Stimulated activated CD8-positive, alpha-beta memory T cell treated with anti-CD3 and anti-CD28 coated beads, Interleukin-2, amount 100 ng/mL, for 1 hour (primary cell): ENCODE results near the gene NME1.
"Not testable (repeated sequence)": the region's sequence is repeated elsewhere in the genome, so short reads cannot be mapped to it uniquely, and the experiment has no call there.

Source experiments
- DNase-seq, 2 donors: peaks; one replicate each; pipeline ENCODE4 v3.0.0-alpha.2; 2020; ENCODE audit warnings: low read depth in 2 of 2

Gene NME1

DNA sequence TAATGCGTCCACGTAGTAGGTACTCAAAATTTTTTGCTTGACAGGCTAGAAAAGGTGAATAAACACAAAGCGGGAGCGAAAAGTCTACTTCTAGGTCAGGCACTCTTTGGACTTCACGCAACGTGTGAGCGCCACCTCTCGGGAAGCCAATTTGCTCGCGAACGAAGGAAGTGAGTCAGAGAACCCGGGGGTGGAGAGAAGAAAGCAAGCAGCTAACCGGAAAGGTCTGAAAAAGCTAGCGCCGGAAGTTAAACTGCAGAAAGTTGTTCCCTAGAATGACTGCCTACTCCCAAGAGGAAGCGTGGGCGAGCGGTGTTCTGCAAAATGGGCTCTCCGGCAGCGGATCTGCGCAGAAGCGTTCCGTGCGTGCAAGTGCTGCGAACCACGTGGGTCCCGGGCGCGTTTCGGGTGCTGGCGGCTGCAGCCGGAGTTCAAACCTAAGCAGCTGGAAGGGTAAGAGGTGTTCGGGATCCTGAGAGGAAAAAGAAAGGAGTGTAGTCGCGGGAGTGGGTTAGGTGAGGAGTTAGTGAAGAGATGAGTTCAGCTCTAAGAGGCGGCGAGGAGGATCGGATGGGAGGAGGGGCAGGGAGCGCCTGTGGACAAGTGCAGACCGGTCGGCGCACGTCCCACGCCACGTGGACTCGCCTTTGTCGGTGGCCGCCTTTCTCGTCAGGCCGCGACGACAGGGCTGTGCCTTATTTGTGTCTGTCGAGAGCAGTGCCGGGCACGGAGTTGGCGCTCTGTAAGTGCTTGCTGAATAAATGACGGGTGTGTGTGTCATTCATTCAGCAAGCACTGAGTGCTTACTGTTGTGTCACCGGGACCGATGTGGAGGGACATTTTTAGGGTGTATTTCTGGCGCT, at the start of gene NME1:
Gene NME1 (plus strand): TSS at position 350 of the 863 bp plus-strand sequence. CDS start 2,096 bp downstream, outside the sequence.
- DNase-seq: peak; percentile 94 to 96

DNA sequence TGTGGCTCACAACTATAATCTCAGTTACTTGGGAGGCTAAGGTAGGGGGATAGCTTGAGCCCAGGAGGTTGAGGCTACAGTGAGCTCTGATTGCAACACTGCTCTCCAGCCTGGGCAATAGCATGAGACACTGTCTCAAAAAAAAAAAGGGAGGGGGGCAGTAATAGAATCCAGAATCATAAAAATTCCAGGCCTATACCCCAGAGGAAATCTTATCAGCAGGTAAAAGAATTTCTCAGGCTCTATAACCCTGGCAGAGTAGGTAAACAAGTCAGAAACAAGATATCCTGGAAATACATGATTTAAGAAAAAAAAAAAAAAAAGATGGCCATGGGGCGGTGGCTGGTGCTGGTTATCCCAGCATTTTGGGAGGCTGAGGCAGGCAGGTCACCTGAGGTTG, 45.6 kb upstream of the NME1 start:
- DNase-seq: no peak

DNA sequence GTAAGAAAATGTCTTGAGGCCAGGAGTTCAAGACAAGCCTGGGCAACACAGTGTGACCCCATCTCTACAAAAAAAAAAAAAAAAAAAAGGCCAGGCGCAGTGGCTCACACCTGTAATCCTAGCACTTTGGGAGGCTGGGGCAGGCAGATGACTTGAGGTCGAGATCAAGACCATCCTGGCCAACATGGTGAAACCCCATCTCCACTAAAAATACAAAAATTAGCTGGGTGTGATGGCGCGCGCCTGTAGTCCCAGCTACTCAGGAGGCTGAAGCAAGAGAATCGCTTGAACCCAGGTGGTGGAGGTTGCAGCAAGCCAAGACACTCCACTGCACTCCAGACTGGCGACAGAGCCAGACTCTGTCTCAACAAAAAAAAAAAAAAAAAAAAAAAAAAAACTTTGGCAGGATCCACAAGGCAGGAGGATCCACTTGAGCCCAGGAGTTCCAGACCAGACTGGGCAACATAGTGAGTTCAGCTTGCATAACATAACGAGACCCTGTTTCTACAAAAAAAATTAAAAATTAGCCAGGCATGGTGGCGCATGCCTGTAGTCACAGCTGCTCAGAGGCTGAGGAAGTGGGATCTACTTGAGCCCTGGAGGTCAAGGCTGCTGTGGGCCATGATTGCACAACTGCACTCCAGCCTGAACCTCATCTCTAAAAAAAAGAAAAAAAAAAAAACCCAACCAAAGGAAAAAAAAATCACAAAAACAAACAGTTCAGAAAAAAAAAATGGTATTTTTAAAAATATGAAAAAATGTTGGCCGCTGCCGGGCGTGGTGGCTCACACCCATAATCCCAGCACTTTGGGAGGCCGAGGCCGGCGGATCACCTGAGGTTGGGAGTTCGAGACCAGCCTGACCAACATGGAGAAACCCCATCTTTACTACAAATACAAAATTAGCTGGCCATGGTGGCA, 40.8 kb upstream of the NME1 start:
- DNase-seq: not testable (repeated sequence)

DNA sequence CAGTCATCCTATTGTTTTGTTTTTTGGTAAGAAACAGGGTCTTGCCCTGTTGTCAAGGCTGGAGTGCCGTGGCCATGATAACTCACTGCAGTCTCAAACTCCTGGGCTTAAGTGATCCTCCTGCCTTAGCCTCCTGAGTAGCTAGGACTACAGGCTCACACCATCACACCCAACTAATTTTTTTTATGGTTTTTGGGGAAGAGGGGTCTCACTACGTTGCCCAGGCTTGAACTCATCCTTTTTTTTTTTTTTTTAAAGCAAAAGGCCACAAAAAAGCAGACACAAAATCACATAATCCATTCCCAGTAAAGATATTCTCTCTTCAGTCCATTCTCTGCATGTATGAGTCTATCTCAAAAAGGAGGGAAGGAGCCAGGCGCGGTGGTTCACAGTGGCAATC, 38.2 kb upstream of the NME1 start:
- no peak for DNase-seq

DNA sequence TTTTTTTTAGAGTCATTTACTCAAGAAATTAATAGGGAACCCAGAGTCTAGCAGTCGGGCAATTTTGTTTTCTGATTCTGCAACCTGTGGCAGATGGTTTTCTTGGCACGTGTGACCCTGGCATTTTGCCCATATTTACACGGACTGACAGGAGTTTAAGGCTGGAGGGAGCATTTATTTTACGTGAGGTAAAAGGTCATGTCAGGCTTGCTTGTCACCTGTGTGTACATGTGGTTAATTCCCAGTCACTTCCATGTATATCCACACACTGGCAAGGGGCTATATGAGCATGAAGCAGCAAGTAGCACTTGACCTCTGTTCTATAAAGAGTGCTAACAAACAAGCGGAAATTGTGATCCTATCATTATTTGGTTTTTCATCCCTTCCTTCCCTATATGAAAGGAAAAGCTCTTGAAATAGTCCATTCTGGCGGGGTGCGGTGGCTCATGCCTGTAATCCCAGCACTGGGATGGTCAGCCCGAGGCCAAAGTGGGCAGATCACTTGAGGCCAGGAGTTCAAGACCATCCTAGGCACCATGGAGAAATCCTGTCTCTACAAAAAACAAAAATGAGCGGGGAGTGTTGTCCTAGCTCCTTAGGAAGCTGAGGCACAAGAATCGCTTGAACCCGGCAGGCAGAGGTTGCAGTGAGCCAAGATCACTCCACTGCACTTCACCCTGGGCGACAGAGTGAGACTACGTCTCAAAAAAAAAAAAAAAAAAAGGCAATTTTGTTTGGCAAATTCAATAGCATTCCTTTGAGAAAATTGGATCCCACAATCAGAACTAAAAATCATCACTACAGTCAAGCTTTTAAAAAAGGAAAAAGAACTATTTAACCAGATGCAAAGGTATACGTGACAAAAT, 34.8 kb upstream of the NME1 start:
- DNase-seq: no peak

DNA sequence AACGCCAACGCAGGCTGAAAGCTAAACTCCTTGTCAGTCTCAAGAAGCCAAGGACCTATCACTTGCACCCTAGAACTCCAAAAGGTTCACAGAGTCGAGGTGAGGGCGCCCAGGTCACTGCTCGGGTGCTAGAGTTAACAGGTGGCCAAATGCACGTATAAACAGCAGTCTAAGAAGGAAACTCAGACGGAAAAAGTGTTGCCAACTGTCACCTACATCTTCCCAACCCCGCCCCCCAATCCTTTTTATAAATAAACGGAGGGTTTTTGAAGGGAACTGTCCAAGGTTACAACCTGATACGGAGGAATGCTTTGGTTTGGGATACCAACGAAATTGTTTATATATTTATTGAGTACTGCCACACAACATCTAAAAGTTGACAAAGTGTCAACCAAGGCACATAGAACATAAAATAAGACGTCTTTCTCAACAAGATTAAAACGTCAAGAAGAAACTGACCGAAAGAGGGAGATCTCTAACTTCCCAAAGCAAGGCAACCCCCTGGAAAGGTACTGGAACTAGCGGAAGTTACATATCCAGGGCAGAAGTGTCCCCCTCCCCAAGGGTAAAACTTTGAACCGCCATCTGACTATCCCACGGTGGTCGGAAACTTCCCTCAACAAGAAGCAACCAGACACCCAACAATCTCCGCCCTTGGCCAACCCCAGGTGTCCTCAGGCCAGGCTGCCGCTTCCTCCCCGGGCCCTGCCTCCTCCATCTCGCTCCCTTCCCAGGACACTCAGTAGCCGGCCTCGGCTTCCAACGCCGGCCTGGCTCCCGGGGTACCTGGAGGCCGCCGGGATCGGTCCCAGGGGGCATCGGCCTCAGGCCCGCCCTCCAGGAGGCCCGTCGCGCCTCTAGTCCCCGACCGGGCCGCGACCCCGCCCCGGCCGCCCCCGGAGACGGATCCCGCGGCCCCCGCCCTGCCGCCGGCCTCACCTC, 33.7 kb upstream of the NME1 start:
- DNase-seq: peak; percentile 11 to 13

DNA sequence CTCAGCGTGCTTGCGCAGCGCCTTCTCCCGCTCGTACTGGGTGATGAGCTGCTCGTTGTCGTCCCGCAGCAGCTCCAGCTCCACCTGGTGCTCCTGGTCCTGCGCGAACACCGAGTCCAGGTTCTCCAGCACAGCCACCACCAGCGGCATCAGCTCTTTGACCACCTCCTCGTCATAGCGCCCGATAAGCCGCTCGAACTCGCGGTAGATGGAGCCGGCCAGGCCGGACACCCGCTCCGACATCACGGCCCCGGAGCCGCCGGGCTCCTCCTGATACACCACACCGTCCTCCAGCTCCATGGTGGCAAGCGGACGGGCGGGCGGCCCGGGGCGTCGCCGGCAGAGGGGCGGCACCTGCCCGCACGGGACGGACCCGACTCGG, 33.0 kb upstream of the NME1 start:
- peak in 1 of 2 donors; percentile 20 for DNase-seq

DNA sequence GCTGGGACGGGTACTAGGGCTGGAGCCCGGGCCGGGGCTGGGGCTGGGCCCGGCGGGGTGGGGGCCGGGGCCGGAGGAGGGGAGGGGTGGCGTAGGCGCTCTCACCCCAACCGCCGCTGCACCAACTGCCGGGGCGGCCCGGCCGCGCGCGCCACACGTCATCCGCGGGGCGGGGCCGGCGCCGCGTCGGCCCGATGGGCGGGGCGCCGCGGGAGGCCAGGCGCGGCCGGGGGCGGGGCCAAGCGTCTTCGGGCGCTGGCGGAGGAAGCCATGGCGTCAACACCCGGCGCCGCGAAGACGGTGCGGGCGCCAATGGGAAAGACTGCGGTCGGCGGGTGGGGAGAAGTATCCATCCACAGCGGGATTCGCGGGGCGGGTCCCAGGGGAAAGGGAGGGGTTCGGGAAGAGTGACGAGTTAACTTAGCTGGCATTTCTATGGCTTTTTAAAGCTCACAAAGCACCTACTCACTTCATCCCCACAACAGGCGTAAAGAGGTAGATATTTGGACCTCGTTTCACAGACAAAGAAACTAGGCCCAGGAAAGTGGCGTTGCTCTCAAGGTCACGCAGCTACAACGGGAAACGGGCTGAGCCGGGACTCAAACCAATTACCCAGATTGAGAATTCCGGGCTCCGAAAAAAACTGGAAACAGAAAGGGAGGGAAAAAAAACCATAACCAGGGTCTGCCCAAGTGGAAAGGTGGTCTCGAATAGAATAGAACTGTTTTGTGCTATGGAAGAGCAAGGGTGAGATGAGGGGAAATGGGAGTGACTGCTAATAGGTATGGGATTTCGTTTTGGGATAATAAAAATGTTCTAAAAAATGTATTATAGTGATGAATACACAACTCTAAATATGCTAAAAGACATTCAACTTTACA, 32.4 kb upstream of the NME1 start, which contains the start of gene SPAG9:
Gene SPAG9 (minus strand): TSS at position 130 of the 881 bp plus-strand sequence. CDS start 212 bp downstream, outside the sequence.
- DNase-seq: peak; percentile 78 to 84

DNA sequence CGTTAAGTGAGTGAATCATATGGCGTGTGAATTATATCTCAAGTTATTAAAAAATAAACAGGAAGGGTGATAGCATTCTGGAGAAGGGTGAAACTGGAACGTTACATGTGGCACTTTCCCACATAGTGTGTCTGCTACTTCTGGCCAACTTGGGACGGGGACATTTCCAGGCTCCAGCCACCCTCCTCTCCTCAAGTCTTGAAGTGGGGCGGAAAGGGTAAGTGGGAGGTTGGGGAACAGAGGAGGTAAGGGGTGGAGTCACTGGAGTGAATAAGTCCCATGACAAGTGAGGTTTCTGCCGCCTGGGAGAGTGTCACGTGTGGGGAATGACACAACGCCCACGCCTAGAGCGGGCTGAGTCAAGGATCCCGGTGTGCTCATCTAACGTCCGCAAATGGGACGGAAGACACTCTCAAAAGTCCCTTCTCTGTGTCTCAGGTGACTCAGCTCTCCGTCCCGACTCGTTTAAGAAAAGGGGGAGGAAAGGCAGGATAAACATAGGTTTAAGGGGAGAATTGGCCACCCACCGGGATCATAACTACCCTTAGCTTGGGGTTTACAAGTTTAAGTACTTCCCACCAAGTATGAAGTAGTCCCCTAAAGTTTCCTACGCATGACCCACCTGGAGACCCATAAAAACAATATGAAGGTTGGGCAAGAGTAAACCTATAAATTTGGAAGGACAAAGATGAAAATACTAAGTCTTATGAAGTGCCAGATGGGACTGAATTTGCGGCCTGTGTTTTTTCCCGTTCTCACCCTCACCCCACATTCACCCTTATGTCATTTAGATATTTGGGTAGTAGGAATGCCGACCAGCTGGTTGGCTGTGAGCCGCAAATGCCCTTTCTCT, 31.5 kb upstream of the NME1 start:
- DNase-seq: peak; percentile 63 to 71

DNA sequence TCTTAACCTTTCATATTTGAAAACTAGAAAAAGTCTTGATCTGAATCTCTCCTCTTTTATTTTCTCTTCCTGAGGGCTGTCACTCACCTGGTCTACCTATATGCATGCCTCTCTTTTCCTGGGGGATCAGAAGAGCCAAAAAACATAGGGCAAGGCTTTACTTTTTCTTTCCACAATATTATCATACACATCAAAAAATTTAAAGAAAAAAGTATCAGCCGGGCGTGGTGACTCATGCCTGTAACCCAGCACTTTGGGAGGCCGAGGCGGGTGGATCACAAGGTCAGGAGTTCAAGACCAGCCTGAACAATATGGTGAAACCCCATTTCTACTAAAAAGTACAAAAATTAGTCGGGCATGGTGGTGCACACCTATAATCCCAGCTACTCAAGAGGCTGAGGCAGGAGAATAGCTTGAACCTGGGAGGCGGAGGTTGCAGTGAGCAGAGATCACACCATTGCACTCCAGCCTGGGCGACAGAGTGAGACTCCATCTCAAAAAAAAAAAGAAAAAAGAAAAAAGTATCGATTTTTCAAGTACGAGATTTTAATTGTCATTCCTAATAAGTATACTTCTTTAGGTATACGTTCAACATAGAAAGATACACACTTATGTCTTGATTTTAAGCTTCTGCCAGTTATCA, 30.8 kb upstream of the NME1 start:
- not testable (repeated sequence) for DNase-seq

DNA sequence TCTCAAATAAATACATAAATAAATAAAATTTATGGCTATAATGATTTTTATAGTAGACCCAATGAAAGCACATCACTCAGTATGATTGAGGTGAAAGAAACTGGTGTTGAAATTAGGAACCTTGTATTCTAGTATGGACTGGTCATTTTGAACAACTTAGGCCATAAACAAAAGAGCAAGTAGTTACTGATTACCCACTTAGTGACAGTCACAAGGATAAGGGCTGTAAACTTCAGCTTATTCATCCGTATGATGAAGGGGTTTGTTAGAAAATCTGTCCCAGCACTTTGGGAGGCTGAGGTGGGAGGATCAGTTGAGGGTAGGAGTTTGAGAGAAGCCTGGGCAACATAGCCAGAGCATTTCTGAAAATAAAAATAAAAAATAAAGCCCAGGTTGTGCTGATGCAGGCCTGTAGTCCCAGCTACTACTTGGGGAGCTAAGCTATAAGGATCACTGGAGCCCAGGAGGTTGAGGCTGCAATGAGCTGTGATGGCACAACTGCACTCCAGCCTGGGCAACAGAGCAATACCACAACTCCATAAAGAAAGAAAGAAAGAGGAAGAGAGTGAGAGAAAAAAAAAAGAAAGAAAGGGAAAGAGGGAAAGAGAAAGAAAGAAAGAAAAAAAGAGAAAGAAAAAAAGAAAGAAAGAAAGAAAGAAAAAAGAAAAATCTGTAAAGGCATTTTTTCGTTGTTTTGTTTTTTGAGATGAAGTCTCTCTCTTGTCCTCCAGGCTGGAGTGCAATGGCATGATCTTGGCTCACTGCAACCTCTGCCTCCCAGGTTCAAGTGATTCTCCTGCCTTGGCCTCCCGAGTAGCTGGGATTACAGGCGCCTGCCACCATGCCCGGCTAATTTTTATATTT, 28.5 kb upstream of the NME1 start:
- DNase-seq: no peak

DNA sequence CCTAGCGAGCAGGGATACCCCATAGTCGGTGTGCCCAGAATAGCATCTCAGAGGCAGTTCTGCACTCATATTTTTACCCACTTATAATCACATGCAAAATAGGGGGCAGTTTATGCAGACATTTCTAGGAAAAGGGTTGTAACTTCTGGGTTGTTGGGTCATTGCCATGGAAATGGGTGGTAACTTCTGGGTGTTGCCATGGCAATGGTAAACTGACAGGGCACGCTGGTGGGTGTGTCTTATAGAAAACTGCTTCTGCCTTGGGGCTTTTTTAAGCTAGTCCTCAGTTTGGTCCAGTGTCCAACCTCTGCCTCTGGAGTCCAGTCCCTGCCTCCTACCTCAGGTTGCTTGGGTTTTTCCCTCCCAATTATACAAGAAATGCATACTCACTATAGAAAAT, 25.3 kb upstream of the NME1 start:
- DNase-seq: no peak

DNA sequence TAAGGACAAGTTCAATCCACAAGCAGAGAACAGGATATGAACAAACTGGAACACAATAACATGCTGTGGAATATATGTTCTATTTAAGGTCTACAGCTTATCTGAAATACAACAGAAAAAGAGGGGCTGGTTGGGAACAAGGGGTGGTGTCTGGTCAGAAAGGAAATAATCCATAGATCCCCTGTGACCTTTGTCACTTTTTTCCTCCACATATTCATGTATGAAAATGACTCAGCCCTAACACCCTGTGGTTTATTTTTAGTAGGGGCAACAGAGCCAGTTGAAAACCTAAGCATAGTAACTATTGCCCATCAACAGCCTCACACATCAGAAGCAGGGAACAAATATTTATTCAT, 20.4 kb upstream of the NME1 start:
- no peak for DNase-seq

DNA sequence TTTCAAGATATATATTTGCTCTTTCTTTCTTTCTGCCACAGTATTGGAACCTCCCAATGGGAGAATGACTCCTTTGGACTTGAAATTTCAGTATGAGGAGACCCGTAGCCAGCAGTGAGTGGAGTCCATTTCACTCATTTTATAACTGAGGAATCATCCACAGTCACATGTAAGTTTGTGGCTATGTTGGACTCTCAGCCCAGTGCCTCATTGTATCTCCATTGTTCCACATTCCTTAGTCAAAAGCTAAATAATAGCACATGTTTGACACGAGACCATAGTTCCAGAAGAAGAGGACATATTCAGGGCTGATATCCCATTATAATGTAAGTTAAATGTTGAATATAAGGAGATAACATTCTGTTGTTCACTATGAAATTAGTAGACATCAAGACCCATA, 20.0 kb upstream of the NME1 start:
- DNase-seq: no peak

DNA sequence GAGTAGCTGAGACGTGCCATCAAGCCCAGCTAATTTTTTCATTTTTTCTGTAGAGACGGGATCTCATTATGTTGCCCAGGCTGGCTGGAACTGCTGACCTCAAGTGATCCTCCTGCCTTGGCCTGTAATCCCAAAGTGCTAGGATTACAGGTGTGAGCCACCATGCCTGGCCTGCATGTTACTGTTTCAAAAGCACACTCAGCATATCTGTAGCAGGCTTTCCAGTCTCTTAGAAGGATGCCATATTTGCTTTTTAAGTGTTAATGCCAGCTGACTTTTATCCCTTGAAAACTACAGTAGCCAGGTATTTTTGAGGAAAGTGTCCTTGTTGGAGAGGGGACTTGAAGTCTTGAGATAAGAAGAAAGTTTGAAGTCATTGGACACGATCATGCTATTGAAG, 17.4 kb upstream of the NME1 start:
- DNase-seq: no peak

DNA sequence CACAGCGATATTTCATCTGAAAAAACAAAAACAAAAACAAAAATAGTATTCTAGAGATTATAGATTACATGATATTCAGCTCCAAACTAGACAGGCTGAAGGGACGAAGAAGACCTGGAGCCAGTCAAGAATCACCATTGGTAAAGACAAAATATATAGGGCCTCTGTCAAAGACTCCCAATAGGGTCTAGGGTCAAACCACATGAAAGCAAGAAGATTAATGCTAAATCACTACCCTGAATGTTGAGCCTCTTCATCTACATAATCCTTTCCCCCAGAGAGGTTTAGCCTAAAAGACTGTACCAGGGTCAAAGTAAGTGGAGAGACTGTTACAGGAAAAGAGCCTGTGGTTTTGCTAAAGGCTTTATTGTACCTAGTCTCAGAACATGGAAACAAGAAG, 10.8 kb upstream of the NME1 start:
- no peak for DNase-seq
